HG03457 (cell line): ENCODE measurements around the gene FN1.
"Not testable (repeated sequence)": the region's sequence is repeated elsewhere in the genome, so short reads cannot be mapped to it uniquely, and the experiment has no call there.

ENCODE experiments used
- ATAC-seq: cut with Tn5 transposase; IDR thresholded peaks from one replicate; pipeline ENCODE4 v1.9.1; 2021; ENCODE audit warnings: moderate number of reproducible peaks; ENCODE audit not compliant: unreplicated experiment

Gene FN1

DNA sequence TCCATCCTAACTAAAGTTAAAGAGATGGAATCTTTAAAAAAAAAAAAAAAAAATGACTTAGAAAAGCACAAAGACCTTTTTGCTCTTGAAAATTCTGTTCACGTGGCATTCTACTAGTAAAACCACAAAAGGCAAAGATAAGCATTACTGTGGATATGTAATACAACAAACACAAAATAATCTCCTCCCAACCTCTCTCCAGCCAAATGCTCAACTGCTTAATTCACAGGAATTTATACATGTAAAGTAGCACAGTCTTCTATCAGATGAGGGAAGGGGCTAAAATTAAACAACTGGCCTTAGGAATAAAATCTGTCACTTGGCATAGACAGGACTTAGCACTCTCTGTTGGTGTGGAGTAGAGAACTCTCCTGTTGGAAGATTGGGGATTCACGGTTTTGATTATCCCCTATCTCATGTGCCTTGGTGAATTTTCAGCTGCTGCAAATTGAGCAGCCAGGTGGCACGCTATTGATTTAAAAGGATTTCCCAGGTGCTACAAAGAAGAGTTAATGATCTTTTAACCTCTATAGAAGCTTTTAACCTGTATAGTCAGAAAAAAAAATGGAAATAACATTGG lies 66.6 kb downstream of the FN1 start:
- no peak for ATAC-seq

DNA sequence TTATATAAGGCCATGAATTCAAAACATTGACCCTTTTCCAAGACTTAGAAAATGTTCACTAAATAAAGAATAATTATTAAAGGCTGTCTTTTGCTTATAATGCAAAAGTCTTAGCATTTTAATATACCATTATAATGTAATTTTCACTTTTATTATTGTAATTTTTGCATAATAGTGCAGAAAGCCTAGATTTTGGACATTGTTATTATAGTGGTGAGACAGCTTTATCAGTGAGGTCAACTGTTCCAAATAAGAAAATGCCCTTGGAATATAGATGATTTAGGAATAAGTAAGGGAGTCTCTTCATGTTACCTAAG lies 67.4 kb downstream of the FN1 start:
- no peak for ATAC-seq

DNA sequence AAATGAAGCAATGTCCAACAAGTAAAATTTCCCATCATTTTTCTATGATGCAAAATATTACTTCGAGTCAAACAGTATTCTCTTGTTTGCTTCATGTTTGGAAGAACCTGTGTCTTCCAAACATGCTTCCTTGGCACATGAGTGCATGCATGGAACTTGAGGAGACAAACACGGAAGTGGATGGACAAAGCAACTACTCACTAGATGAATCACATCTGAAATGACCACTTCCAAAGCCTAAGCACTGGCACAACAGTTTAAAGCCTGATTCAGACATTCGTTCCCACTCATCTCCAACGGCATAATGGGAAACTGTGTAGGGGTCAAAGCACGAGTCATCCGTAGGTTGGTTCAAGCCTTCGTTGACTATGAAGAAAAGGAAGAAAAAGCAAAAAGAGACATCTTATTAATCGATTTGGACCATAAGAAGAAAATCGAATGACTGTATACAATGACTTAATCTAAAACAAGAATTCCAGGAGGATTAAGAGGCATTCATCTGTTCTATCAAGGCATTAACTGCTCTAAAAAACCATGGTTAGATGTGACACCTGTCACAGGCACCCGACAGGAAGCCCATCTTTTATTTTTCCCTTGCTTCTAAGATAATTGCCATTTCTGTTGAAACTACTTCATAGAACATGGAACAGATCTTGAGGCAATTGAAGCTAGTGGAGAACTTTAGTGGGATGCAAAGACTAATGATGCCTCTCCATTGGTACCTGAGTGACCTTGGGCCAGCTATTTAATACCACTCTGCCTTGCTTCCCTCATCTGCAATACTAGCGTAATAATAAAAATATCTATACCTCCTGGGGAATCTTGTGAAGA lies 68.0 kb downstream of the FN1 start:
- no peak for ATAC-seq

DNA sequence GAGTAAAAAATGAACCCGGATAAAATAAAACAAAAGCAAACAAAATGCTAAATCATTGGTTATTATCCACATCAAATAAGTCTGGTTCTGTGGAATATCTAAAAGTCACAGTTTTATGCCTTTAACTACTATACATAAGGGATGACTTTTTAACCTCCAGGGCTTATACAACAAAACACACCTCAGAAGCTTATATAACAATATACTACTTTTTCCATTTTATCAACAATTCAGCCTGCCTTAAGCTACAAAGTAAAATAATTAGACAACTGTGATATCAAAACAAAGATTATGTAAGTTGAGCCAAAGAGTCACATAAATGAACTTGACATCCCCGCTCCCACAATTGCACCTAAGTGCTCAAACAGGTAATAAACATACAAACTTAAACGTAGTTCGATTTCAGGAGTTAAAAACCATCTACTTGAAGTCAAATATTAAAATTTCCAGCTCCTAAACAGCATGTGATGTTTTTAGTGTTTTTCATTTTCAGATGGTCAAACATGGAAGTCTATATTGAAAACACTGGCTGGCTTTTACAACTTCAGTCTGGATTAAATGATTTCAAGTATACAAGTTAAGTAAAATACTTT lies 69.3 kb downstream of the FN1 start:
- ATAC-seq: no peak

DNA sequence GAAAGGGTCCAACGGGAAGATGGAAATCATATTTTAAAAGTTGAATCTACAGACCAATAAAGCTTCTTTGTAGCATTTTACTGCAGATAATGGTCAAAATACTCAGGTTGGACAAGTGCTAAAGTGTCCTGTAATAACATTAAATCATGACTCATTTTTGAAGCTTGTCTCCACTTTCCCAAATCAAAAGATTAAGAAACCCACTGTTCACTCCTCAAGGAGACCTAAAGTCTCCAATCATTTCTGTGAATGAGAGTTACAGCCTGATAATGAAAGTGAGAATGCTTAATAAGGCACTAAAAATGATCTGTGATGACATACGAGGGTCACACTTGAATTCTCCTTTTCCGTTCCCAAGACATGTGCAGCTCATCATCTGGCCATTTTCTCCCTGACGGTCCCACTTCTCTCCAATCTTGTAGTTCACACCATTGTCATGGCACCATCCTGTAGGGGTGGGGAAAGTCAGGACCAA lies 70.6 kb downstream of the FN1 start:
- peak; percentile 69 for ATAC-seq

DNA sequence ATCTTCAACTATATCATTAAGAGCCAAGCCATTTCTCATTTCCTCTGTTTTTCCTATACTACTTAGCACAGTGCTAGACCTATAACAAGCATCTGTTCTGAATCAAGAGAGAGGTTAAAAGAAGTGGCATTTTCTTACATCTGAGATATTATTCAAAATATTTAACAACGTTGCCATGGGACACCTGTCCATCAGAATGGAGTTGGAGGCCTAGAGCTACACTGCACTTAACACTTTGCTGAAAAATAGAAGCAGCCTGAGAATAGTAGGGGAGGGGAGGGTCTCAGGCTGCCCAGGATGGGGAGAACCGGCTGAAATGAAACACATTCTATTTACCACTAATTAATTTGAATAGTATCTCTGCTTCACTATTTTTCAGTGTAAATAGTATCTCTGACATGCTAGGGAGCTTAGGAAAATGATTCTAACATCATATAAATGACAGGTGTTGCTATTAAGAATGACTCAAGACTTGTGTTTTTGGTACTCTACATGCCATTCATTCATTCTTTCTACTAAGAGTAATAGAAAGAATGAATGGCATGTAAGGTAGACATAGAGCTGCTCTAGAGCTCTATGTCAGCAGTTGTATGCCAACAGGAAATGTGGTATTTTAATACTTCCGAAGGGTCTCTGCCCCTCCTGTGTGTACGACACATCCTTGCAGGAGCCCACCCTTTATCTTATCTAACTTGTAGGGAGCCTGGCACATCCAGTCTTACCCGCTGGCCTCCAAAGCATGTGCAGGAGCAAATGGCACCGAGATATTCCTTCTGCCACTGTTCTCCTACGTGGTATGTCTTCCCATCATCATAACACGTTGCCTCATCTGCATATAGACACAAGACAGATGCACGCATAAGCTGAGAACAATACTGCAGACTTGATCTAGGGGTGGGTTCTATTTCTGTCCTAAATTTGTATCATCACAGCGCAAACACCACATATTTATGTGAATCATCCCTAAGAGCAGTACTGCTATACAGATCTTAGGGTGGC lies 71.4 kb downstream of the FN1 start:
- ATAC-seq: no peak

DNA sequence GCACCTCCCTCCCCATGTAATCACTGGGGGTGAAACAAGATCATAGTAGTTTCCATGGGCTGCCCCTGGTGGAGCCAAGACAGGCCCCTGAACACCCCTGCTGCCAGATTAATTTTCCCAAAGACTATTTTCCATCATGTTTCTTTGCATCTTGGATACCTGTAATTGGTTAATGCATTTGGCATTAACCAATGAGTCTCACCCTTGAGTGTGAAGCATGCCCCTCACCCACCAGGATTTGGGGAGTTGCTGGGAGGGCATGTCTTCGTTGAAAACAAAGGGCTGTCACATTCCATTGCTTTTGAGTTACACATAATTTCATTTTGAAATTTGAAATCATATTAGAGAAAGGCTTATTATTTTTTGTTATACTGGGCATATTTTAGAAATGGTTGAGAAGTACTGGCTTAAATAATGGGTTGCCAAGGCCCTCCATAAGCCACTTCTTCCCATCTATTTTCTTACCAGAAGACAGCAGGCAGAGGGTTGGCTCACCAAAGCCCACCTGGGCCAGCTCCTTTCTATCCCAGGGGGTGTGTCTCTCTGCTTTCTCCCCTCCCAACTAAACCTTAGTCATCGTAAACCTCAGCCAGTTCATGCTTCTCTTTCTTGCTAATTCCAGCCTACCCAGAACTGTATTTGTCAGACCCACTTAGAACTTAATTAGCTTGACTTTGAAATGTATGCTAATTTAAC lies 72.3 kb downstream of the FN1 start:
- no peak for ATAC-seq

DNA sequence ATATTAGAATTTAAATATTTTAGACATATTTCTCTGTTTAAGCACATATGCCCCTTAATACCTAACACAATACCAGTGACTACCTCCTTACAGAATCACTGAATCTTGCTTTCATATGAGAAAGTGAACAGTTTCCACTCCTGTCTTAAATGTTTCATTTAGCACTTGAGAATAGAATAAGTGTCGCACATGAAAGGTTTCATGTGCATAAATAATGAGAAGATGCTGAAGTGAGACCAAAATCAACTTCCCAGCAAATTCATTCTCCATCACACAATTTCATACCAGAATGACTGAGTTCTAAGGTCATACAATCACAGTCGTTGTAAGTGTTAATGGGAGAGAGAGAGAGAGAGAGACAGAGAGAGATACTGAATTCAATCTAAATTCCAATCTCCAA lies 72.8 kb downstream of the FN1 start:
- no peak for ATAC-seq

DNA sequence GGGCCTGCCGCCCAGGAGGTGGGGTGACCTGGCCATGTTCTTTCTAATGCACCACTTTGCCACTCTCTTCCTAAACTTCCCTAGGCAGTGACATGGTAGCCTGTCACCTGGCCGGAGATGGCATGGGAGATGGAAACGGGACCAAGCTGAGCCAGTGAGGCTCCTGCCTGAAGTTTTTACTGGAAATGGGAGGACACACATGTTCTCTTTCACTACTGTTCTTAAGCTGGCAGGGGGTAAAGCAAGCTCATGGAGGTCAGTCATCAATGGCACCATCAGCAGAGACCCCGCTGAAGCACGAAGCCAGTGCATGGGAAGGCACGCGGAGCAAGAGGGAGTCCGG lies 73.3 kb downstream of the FN1 start:
- ATAC-seq: no peak

DNA sequence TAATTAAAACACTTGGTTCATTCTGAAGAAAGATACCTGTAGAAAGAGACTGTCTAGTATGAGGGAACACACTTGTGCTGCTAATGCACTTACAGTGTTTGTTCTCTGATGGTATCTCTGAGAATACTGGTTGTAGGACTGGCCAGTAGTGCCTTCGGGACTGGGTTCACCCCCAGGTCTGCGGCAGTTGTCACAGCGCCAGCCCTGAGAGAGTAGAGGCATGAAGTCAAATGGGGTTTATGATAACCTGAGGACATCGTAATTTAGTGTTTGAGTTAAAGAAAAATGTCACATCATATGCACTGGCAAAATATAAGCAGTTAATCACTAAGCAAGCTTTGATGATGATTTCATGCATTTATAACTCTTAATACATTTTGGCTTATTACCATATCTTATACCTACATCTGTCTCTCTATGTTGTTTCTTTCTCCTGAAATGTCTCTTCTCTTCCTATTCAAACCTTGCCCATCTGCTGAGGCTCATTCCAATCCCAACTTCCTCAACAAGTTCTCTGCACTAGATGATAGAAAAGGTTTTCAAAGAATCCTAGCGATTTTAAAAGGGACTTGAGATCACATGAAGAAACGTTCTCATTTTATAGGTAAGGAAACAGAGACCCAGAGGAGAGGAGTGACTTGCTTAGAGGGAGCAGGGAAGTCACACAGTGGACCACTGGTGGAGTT lies 73.8 kb downstream of the FN1 start:
- ATAC-seq: no peak

DNA sequence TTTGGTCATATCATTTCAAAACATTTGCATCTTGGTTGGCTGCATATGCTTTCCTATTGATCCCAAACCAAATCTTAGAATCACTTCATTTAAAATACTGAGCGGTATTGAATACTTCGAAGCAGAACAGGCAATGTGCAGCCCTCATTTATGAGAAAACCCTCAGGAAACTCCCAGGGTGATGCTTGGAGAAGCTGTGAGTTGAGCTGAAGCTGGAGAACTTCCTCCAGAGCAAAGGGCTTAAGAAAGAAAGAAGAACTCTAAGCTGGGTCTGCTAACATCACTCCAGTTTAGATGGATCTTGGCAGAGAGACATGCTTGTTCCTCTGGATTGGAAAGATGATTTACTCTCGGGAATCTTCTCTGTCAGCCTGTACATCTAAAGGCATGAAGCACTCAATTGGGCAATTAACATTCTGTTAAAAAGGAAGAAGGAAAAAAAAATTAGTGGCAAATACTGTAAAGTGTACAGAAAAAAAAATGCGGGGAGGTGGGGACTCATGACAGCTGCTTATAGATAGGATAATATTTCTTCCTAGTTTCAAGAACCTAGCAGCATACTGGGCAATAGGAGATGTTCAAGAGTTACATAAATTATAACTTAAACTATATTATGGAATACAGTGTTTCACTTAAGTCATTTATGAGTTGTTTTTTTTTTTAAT lies 74.5 kb downstream of the FN1 start:
- ATAC-seq: no peak

DNA sequence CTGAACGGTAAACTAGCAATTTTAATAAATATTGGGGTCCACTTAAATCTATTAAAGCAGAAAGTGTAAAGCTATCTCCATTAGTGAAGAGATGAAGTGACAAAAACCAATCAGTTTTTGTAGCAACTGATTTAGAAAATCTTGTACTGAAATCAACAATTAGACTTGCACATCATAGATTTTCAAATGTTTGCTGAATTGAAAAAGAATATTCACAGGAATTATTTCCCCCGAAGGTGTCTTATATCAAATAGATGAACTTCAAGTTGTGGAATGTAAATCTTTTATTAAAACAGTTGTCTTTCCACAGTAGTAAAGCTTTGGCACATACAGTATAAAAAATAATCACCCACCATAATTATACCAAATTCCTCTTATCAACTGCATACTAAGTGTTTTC lies 75.3 kb downstream of the FN1 start:
- ATAC-seq: no peak

DNA sequence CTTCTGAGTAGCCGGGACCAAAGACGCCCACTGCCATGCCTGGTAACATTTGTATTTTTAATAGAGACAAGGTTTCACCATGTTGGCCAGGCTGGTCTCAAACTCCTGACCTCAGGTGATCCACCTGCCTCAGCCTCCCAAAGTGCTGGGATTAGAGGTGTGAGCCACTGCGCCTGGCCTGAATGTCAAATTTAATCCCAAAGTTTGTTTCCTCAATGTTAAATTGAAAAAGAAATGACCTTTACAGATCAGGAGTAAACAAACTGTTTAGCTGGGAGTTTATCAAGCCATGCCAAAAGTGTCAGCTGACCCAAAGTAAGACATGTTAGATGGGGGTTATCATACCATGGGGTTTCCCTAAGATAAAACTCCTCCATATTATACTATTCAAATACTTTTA lies 75.8 kb downstream of the FN1 start:
- not testable (repeated sequence) for ATAC-seq

DNA sequence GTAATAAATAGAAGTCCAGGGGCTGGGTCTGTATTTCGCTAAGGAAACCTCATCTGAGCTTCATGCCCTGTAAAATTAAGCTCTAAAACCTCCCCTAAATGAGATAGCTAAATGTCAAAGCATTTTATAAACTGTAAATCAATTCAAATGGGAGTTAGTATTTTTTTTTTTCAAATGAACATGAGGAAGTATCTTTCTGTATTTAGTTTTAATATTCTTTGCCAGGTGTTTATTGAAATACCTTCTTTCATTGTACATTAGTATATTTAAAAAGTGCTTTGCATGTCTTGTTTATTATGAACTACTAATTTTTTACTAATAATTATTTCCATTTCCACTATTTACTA lies 76.3 kb downstream of the FN1 start:
- ATAC-seq: no peak

DNA sequence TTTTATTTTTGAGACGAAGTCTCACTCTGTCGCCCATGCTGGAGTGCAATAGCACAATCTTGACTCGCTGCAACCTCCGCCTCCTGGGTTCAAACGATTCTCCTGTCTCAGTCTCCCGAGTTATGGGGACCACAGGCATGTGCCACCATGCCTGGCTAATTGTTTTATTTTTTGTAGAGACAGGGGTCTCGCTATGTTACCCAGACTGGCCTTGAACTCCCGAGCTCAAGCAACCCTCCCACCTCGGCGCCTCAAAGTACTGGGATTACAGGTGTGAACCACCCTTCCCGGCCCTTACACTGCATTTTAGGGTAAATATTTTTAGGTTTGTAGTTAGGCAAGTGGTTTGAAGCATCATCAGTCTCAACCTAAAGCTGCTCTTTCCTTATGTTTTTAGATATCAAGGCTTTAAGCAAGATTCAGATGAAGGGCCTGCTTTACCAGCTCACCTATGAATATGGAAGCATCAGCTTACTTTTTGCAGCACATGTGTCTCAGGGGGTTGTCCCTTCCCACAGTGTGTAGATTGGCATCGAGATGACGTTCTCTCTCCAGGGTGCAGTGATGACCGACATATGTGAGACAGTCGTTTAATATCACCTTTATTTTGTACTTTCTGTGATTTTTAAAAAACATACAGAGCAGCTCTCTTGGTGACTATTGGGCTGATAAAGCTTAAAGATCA lies 76.8 kb downstream of the FN1 start:
- no peak for ATAC-seq

DNA sequence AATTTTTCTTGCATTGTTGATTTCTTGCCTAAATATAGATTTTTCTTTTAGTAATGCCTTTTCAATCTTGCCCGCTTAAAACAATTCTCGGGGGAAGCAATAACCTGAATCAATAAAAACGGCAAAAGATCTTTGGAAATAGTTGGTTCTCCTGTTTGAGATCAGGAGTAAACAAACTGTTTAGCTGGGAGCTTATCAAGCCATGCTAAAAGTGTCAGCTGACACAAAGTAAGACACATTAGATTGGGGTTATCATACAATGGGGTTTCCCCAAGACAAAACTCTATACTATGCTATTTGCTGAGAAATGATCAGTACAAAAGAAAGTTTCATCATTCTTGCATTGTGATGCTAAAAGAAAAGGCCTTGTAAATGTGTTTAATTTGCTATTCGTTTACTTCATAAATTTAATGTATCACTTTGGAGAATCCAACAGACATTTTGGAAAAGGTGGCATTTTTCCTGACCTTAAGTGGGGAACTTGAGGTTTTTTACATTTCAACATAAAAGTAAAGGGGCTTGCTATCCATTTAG lies 77.5 kb downstream of the FN1 start:
- no peak for ATAC-seq

DNA sequence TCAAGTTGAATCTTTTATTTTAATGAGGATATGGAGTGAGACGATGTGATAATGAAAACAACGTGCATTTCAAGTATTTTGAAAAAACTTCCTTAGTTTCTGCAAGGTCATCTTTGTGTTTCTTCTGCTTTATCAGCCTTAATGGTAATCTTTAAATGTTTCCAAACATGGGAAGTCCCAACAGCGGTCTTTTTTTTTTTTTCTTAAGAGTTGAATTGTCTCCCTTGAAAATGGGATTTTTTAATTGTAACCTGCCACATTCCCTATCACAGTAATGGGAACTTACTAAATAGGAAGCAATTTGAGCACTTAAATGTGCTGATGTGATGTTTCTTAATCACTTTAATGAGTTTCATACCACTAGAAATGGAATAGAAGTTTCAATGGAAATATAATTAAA lies 78.2 kb downstream of the FN1 start:
- no peak for ATAC-seq

DNA sequence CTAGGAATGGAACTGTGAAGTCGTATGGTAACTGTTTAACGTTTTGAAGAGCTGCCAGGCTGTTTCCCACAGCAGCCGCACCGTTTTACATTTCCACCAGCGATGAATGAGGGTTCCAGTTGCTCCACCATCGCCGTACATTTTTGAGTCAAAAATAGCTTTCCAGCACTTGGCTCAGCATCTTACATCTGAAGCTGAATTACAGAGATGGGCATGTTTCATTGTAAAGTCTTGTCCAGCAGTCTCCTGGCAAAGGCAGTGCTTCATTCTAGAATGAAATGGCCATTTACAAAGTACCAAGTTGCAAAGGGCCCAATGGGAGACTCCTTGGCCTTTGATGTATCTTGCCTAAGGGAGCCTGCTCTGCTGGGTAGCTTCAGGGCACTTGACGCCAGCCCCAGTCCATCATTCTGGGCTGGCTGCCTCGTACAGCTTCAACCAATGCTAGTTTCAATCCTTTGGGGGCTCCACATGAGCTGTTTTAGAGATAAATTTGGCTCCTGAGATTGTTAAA lies 78.9 kb downstream of the FN1 start:
- no peak for ATAC-seq
